ENCODE measurements around the gene PREX1. TPM values are rescaled to one million over a fixed set of nuclear protein-coding genes. Genes with fewer than 3 reads are reported as not detected.
"Not testable (repeated sequence)": the region's sequence is repeated elsewhere in the genome, so short reads cannot be mapped to it uniquely, and the experiment has no call there.

The PREX1 gene
- total RNA-seq, 1 donor: 14.1 TPM

DNA sequence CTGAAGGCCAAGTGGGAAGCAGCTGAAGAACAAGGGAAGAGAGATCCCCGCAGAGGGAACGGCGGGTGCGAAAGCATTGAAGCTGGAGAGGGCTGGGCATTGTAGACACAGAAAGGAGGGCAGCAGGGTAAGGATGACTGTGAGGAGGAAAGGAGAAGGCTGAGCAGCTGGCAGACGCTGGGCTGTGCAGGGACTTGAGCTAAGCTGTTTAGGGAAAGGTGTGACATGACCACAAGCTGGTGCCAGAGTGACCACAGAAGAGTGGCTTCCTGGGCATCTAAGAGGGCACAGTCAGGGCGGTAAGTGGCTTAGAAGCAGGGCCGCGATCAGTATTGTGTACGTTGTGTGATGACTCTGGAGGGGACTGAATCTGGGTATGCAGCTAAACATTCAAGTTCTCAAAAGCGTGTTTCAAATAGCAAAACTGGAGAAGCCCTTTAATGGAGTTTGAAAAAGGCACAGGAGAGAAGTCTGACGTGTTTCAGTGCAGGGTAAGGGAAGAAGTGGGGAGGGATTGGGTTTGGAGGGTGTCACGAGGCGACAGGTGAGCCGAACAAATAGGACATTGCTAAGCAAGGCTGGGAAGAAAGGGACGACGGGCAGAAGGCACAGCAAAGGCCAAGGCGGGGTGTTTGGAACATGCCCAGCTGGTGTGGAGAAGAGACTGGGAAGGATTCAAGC lies 47.6 kb upstream of the PREX1 start:
- Histone ChIP-seq H3K4me2 (ENCODE audit: insufficient read depth, low read length) (no peak overlapping the region), H4K20me1 (ENCODE audit: insufficient read depth, low read length) (no peaks in the 10 kb centered on the region), H3K9me3 (ENCODE audit: low read depth, low read length) (no peaks in the 10 kb centered on the region), H3K4me3 (ENCODE audit: insufficient read depth, low read length) (no peak overlapping the region), H2AFZ (ENCODE audit: low read length) (no peak overlapping the region), H3K4me1 (ENCODE audit: insufficient read depth, low read length) (no peaks in the 10 kb centered on the region), H3K27ac (ENCODE audit: low read depth, low read length) (no peak overlapping the region), H3K79me2 (ENCODE audit: insufficient read depth, low read length) (no peaks in the 10 kb centered on the region), H3K27me3 (ENCODE audit: insufficient read depth, low read length) (no peaks in the 10 kb centered on the region), H3K36me3 (ENCODE audit: insufficient read depth, low read length) (no peaks in the 10 kb centered on the region)
- TF ChIP-seq CTCF (IDR thresholded peaks at IDR 0.05; ENCODE audit: extremely low read depth, low read depth, low read length): no peak
- DNase-seq (ENCODE audit: insufficient read length, low spot score, missing footprints): no peak

- H3K27ac ChIP-seq (ENCODE audit: low read depth, low read length); H3K4me3 ChIP-seq (ENCODE audit: insufficient read depth, low read length); H4K20me1 ChIP-seq (ENCODE audit: insufficient read depth, low read length); H2AFZ ChIP-seq (ENCODE audit: low read length); H3K9me3 ChIP-seq (ENCODE audit: low read depth, low read length); H3K36me3 ChIP-seq (ENCODE audit: insufficient read depth, low read length); H3K4me1 ChIP-seq (ENCODE audit: insufficient read depth, low read length); H3K4me2 ChIP-seq (ENCODE audit: insufficient read depth, low read length); DNase-seq (ENCODE audit: insufficient read length, low spot score, missing footprints); H3K79me2 ChIP-seq (ENCODE audit: insufficient read depth, low read length): not testable (repeated sequence)
- peaks cover 25% of the 10 kb centered on the region for H3K27me3 ChIP-seq (ENCODE audit: insufficient read depth, low read length)
These were observed 41.6 kb upstream of the PREX1 start for GRCh38 chr20:48869442-48869841.

- Histone ChIP-seq H4K20me1 (ENCODE audit: insufficient read depth, low read length) (no peaks in the 10 kb centered on the region), H3K27me3 (ENCODE audit: insufficient read depth, low read length) (peaks cover 33% of the 10 kb centered on the region), H3K36me3 (ENCODE audit: insufficient read depth, low read length) (no peaks in the 10 kb centered on the region), H3K4me2 (ENCODE audit: insufficient read depth, low read length) (no peak overlapping the region), H3K4me1 (ENCODE audit: insufficient read depth, low read length) (no peaks in the 10 kb centered on the region), H3K79me2 (ENCODE audit: insufficient read depth, low read length) (no peaks in the 10 kb centered on the region), H3K27ac (ENCODE audit: low read depth, low read length) (no peak overlapping the region), H3K9me3 (ENCODE audit: low read depth, low read length) (no peaks in the 10 kb centered on the region), H2AFZ (ENCODE audit: low read length) (no peak overlapping the region), H3K4me3 (ENCODE audit: insufficient read depth, low read length) (no peak overlapping the region)
- TF ChIP-seq CTCF (IDR thresholded peaks at IDR 0.05; ENCODE audit: extremely low read depth, low read depth, low read length): no peak
- DNase-seq (ENCODE audit: insufficient read length, low spot score, missing footprints): no peak
These were observed 39.1 kb upstream of the PREX1 start for GRCh38 chr20:48866936-48867335.

DNA sequence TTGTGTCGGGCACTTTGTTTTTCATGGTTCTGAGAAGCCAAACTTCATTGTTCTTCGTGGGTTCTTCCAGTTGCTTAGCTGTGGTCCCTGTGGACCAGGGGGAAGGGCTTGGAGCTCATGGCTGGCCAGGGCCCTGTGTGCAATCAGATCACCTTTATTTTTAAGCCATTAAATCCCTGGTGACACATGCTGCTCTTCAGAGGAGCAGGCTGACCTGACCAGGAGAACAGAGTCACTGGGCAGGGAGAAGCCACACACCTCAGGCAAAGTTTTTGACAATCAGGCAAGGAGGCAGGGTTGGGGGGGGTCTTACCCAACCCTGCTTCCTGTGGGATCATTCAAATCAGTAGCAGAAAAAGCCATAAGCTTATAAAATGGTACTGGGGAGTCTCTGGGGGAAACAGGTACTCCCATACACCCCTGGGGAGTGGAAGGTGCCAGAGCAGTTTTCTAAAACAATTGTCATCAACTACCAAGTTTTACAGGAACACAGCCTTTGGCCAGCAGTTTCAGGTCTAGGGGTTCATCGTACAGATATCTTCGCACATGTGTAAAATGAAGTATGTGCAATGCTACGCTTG lies 37.0 kb upstream of the PREX1 start:
- Histone ChIP-seq H2AFZ (ENCODE audit: low read length) (no peak overlapping the region), H3K9me3 (ENCODE audit: low read depth, low read length) (no peaks in the 10 kb centered on the region), H3K27ac (ENCODE audit: low read depth, low read length) (no peak overlapping the region), H3K4me3 (ENCODE audit: insufficient read depth, low read length) (no peak overlapping the region), H3K27me3 (ENCODE audit: insufficient read depth, low read length) (peaks cover 40% of the 10 kb centered on the region), H3K4me2 (ENCODE audit: insufficient read depth, low read length) (no peak overlapping the region), H3K79me2 (ENCODE audit: insufficient read depth, low read length) (no peaks in the 10 kb centered on the region), H4K20me1 (ENCODE audit: insufficient read depth, low read length) (no peaks in the 10 kb centered on the region), H3K4me1 (ENCODE audit: insufficient read depth, low read length) (no peaks in the 10 kb centered on the region), H3K36me3 (ENCODE audit: insufficient read depth, low read length) (no peaks in the 10 kb centered on the region)
- TF ChIP-seq CTCF (IDR thresholded peaks at IDR 0.05; ENCODE audit: extremely low read depth, low read depth, low read length): no peak
- no peak for DNase-seq (ENCODE audit: insufficient read length, low spot score, missing footprints)

All from osteoblast (primary cell).